SK-N-MC (cell line): Measurements from ENCODE around the gene SERPINB3.

ENCODE experiments used
- EZH2 ChIP-seq: fragments of 200-600 bp; sonication (generic); IDR thresholded peaks from one replicate; pipeline ENCODE4 v1.6.1; 2017; ENCODE audit warnings: antibody characterized with exemption
- POLR2AphosphoS5 ChIP-seq: IDR thresholded peaks from 2 replicates; pipeline ENCODE4 v1.6.1; 2012; ENCODE audit warnings: mild to moderate bottlenecking, low read depth, low read length, borderline replicate concordance

- no peak for TF ChIP-seq POLR2AphosphoS5
- TF ChIP-seq EZH2 = no peak
These were observed 33.9 kb downstream of the SERPINB3 start for GRCh38 chr18:63627819-63628218.
